ENCODE measurements around the gene BTBD2. TPM values are rescaled to one million over a fixed set of nuclear protein-coding genes. Genes with fewer than 3 reads are reported as not detected.

The BTBD2 gene
- total and polyA plus RNA-seq, 9 donors, result 14.4 to 131 (median 88.0) TPM

- no peak overlapping the region for H3K27ac ChIP-seq
- intact Hi-C loops (cut with DNase I), result loop anchor here in 1 of 4 donors (10.0 kb wide), 1 partner anchor 128 kb away; no protein-coding TSS in a partner anchor
- WGBS, 3 donors, result 86 to 89% (median 86%) methylated on average over 9 of the region's 9 CpGs
These were observed 47.3 kb upstream of the BTBD2 start for GRCh38 chr19:2062770-2063169.

GRCh38 chr19:2062389-2062729 is 46.8 kb upstream of the BTBD2 start:
- WGBS, 3 donors, result 54 to 74% (median 59%) methylated on average over 10 of the region's 10 CpGs
- DNase-seq, result peak in 2 of 5 donors; percentile 50 to 51
- no peaks in the 10 kb centered on the region for H3K27me3 ChIP-seq
- H3K36me3 ChIP-seq, result no peaks in the 10 kb centered on the region
- no peak for TF ChIP-seq EP300 (IDR thresholded peaks at IDR 0.05)
- no peak for TF ChIP-seq POLR2A (IDR thresholded peaks at IDR 0.05)
- no peak for TF ChIP-seq CTCF (IDR thresholded peaks at IDR 0.05)
- H3K4me1 ChIP-seq (ENCODE audit: insufficient read depth), result peaks cover 13% of the 10 kb centered on the region
- peak overlapping the region; percentile 50 for H3K4me3 ChIP-seq
- intact Hi-C loops (cut with DNase I), result loop anchor here in 1 of 4 donors (10.0 kb wide), 1 partner anchor 128 kb away; no protein-coding TSS in a partner anchor
- H3K27ac ChIP-seq, result peak overlapping the region in 1 of 2 donors; percentile 63
- no peaks in the 10 kb centered on the region for H3K9me3 ChIP-seq

More at GRCh38 chr19:2062770-2063169, 47.3 kb upstream of the BTBD2 start:
- peaks cover 13% of the 10 kb centered on the region for H3K4me1 ChIP-seq (ENCODE audit: insufficient read depth)
- TF ChIP-seq POLR2A (IDR thresholded peaks at IDR 0.05), result no peak
- TF ChIP-seq EP300 (IDR thresholded peaks at IDR 0.05), result no peak
- TF ChIP-seq CTCF (IDR thresholded peaks at IDR 0.05), result no peak
- peak in 1 of 5 donors; percentile 29 for DNase-seq
- no peaks in the 10 kb centered on the region for H3K27me3 ChIP-seq
- H3K36me3 ChIP-seq, result no peaks in the 10 kb centered on the region
- no peaks in the 10 kb centered on the region for H3K9me3 ChIP-seq
- H3K4me3 ChIP-seq, result no peak overlapping the region

- intact Hi-C loops (cut with DNase I), result loop anchor here in 1 of 4 donors (10.0 kb wide), 1 partner anchor 127 kb away; no protein-coding TSS in a partner anchor
- Histone ChIP-seq H3K4me1 (ENCODE audit: insufficient read depth) (peaks cover 15% of the 10 kb centered on the region), H3K4me3 (peak overlapping the region; percentile 83), H3K27me3 (no peaks in the 10 kb centered on the region), H3K27ac (peak overlapping the region; percentile 96 to 100), H3K36me3 (no peaks in the 10 kb centered on the region), H3K9me3 (no peaks in the 10 kb centered on the region)
- TF ChIP-seq POLR2A (IDR thresholded peaks at IDR 0.05) (no peak), CTCF (IDR thresholded peaks at IDR 0.05) (peak in 1 of 3 donors; percentile 15), EP300 (IDR thresholded peaks at IDR 0.05) (peak; percentile 49)
- 1 to 2% (median 2%) methylated on average over 46 to 50 of the region's 50 CpGs for WGBS, 3 donors
- DNase-seq, result peak; percentile 99 to 100 (median 100)
These were observed 46.2 kb upstream of the BTBD2 start for GRCh38 chr19:2061495-2062388.

GRCh38 chr19:2060884-2061494 is 45.5 kb upstream of the BTBD2 start:
- intact Hi-C loops (cut with DNase I), result loop anchor here in 1 of 4 donors (10.0 kb wide), 1 partner anchor 126 kb away; no protein-coding TSS in a partner anchor
- Histone ChIP-seq H3K4me1 (ENCODE audit: insufficient read depth) (peaks cover 15% of the 10 kb centered on the region), H3K27me3 (no peaks in the 10 kb centered on the region), H3K27ac (peak overlapping the region; percentile 96 to 100), H3K9me3 (no peaks in the 10 kb centered on the region), H3K36me3 (no peaks in the 10 kb centered on the region), H3K4me3 (peak overlapping the region; percentile 83)
- WGBS, 3 donors, result 0 to 1% (median 1%) methylated on average over 26 to 54 of the region's 55 CpGs
- TF ChIP-seq POLR2A (IDR thresholded peaks at IDR 0.05) (peak; percentile 89), EP300 (IDR thresholded peaks at IDR 0.05) (no peak), CTCF (IDR thresholded peaks at IDR 0.05) (peak in 1 of 3 donors; percentile 9)
- peak in 4 of 5 donors; percentile 79 to 87 (median 84) for DNase-seq
